ENCODE data around the gene CDC20.

DNA sequence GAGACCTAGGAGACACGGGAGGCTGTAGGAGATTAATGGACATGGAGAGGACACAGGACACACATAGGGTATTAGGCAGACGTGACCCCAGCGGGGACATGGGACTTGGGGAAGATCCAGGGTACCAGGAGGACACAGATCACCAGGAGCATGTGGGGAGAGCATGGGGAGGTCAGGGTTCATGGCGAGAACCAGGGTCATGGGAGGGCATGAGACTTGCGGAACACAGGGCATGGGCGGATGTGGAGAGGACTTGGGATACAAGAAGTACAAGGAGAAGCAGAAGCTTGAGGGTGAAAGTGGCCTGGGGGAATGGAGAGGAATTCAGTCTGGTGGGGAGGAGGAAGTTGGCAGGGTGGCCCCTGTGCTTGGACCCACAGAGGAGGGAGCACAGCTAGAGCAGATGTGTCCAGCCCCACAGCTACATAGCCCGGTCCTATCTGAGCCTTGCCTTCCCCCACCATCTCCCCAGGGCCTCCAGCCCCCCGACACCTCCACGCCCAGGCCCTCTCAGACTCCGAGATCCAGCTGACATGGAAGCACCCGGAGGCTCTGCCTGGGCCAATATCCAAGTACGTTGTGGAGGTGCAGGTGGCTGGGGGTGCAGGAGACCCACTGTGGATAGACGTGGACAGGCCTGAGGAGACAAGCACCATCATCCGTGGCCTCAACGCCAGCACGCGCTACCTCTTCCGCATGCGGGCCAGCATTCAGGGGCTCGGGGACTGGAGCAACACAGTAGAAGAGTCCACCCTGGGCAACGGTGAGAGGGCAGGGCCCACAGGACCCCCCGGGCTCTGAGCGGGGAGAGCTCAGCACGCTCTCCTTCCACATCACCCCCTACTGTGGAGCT is 45.9 kb upstream of the CDC20 start:
- TF ChIP-seq POLR2A (IDR thresholded peaks at IDR 0.05) (no peak), CTCF (IDR thresholded peaks at IDR 0.05) (no peak), EP300 (IDR thresholded peaks at IDR 0.05) (no peak), POLR2AphosphoS5 (IDR thresholded peaks at IDR 0.05) (no peak)

All from upper lobe of left lung (tissue), 4 donors.